ENCODE results near the gene KNG1.
A peak's percentile ranks its signal among the peaks of the same experiment; 100 is the strongest.

KNG1 gene

GRCh38 chr3:186782542-186783057 lies 65.4 kb downstream of the KNG1 start:
- peak in 1 of 2 experiments; percentile 74 for DNase-seq

- DNase-seq, result peak; percentile 78 to 93
Measured at GRCh38 chr3:186783058-186783730, 66.0 kb downstream of the KNG1 start, which contains the start of gene EIF4A2. Gene EIF4A2, plus strand, starts transcription at chr3:186783577. Its CDS starts 34 bp downstream, at chr3:186783611.

GRCh38 chr3:186783731-186784515 lies 66.8 kb downstream of the KNG1 start:
- DNase-seq, result peak; percentile 25 to 39

DNA sequence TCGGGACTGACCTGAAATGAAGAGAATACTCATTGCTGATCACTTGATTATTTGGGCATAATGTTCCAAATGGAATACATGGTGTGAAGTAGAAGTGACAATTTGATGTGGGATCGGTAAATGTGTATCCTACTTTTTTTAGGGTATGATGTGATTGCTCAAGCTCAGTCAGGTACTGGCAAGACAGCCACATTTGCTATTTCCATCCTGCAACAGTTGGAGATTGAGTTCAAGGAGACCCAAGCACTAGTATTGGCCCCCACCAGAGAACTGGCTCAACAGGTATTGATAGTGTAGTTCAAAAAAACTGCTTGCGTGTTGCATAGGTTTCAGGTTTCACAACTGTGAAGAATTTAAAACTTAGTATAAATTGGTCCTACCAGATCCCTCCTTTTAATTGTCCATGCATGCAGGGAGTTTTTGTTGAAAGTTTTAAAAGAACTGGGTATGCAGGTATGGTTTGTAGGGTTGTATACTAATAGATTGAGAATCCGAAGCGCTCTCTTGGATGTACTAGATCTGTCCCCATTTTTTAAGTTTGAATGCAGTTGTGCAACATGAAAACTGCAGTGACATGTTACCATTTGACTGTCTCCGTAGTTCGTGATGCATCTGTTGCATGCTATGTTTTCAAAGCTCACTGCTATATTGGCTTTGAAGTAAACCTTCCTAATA lies 67.8 kb downstream of the KNG1 start:
- DNase-seq, result no peak

GRCh38 chr3:186785495-186786018 lies 68.4 kb downstream of the KNG1 start:
- no peak for DNase-seq

DNA sequence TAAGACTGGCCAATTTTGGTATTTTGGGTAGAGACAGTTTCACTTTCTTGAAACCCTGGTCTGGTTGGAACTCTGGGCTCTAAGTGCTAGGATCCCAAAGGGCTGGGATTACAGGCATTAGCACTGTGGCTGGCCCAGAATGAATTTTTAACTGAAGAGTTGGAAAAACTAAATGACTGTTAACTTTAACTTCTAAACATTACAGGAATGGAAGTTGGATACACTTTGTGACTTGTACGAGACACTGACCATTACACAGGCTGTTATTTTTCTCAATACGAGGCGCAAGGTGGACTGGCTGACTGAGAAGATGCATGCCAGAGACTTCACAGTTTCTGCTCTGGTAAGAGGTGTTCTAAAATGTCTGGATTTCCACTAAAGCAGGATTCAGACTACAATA lies 69.8 kb downstream of the KNG1 start:
- DNase-seq, result no peak

DNA sequence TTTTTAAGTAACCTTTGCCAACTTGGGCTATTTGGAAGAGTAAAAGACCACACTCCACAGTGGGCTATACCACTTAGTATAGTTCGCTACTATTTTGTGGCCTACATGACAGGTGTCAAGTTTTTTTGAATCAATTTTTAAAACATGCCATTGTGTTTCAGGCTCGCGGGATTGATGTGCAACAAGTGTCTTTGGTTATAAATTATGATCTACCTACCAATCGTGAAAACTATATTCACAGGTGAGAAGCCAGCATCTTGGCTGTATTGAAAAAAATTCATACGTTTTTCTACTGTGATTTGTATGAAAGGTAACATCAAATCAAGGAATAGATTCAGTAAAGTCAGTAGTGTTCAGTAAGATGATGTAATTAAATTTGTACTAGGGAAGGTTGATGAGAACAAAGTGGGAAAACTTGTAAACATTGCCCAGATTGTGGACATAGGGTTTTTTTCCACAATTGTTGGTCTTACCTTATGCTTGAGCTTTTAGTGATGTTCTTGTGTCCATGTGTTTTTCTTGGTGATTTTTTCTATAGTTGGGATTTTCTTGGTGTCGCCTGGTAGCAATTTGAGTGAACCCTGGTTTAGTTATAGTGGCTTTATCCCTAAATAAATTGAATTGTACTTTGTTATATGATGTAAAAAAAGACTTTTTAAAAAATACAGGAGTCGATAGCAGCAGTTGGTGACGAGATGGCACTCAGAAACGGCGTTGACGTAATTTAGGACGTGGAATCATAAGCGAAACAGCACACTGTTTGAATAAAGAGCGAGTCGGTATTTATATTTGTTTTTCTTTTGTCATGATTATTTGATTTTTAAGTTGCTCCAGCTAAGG lies 70.7 kb downstream of the KNG1 start:
- DNase-seq, result no peak

GRCh38 chr3:186788482-186789370 lies 71.6 kb downstream of the KNG1 start:
- DNase-seq, result no peak

DNA sequence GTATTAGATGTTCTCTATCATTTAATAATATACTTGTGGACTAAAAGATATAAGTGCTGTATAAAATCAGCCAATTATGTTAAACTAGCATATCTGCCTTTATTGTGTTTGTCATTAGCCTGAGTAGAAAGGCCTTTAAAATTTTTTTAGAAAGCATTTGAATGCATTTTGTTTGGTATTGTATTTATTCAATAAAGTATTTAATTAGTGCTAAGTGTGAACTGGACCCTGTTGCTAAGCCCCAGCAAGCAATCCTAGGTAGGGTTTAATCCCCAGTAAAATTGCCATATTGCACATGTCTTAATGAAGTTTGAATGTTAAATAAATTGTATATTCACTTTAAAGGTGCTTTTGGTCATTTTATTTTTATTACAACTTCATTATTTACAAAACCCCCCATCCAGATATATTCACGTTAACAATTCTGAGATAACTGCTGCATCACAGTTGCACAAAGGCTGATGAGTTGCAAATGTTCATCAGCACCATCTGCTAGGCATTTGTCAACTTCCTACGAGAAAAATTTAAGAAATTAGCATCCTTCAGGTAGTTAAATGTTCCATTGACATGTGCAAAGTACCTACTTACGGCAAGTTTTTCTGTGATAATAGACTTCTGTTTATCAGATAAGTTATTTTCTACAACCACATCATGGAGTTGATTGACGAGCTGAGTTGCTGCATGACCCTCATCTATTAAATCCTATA lies 72.5 kb downstream of the KNG1 start:
- DNase-seq, result no peak

DNA sequence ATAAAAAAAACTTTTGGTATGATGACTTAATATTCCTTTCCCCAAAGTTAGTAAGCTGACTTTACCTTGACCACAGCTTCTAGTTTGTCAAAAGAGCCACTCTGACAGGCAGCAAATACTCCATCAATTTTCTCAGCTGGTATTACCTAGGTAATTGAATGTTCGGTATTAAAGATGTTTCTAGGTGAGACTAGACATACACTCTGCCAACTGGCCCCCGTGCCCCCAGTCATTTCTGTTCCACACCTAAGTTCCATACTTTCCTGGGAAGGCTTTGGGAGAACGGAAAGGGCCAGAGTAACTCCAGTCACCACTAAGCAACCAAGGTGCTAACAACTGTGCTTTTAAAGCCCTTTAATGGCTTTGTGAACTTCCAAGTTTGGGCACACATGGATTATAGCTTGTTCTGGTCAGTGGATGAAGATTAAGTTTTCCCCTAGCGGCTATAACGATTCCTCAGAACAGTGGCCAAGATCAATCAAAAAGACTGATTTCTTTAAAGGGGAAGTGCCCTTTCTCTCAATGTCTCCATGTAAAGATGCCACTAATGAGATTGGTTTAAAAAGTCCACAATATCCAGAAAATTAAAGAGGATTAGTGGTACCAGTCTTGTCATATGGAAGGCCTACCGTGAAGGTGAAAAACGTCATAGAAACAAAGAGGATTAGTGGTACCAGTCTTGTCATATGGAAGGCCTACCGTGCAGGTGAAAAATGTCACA lies 73.3 kb downstream of the KNG1 start:
- DNase-seq, result no peak

All from NCI-H187 (cell line).